Liver (tissue), 9 donors: Measurements from ENCODE around the gene TRIO. TPM values are rescaled to one million over a fixed set of nuclear protein-coding genes. Genes with fewer than 3 reads are reported as not detected.

Experiments
- DNase-seq: peaks from one replicate; pipeline ENCODE4 v3.0.0-alpha.2; 2017; ENCODE audit warnings: low spot score
- H3K27ac ChIP-seq, 2 donors: one replicate each; pipeline ENCODE4 v1.7.0; 2013; ENCODE audit warnings: inconsistent platforms in 2 of 2, low read length in 2 of 2, control low read depth in 1 of 2, low read depth in 1 of 2, mild to moderate bottlenecking in 1 of 2
- H3K27me3 ChIP-seq, 4 donors: one replicate each; pipeline versions ENCODE4 v1.6.1 to v1.7.0; 2013; ENCODE audit warnings: low read length in 3 of 4, inconsistent platforms in 1 of 4, mild to moderate bottlenecking in 1 of 4, moderate library complexity in 1 of 4; ENCODE audit not compliant: control insufficient read depth in 4 of 4, insufficient read depth in 4 of 4
- H3K36me3 ChIP-seq, 4 donors: one replicate each; pipeline versions ENCODE4 v1.6.1 to v1.7.0; 2013; ENCODE audit warnings: low read length in 3 of 4, mild to moderate bottlenecking in 3 of 4, low read depth in 1 of 4, moderate library complexity in 1 of 4; ENCODE audit not compliant: control insufficient read depth in 4 of 4, insufficient read depth in 3 of 4
- H3K4me1 ChIP-seq, 4 donors: one replicate each; pipeline versions ENCODE4 v1.6.1 to v1.7.0; 2013; ENCODE audit warnings: low read length in 3 of 4, mild to moderate bottlenecking in 3 of 4, moderate library complexity in 1 of 4; ENCODE audit not compliant: control insufficient read depth in 4 of 4, insufficient read depth in 4 of 4
- H3K4me3 ChIP-seq, 3 donors: one replicate each; pipeline versions ENCODE4 v1.6.1 to v1.7.0; 2013; ENCODE audit warnings: low read length in 3 of 3, control low read depth in 1 of 3, low read depth in 1 of 3, mild to moderate bottlenecking in 1 of 3
- H3K9ac ChIP-seq, 2 donors: one replicate each; pipeline ENCODE4 v1.7.0; 2013; ENCODE audit warnings: low read length in 2 of 2, mild to moderate bottlenecking in 2 of 2, moderate library complexity in 2 of 2, control low read depth in 1 of 2, low read depth in 1 of 2
- H3K9me3 ChIP-seq, 4 donors: one replicate each; pipeline versions ENCODE4 v1.6.1 to v1.7.0; 2013; ENCODE audit warnings: low read length in 3 of 4; ENCODE audit not compliant: control insufficient read depth in 4 of 4
- ATF3 ChIP-seq: IDR thresholded peaks from 2 replicates; pipeline ENCODE4 v1.6.1; 2016; ENCODE audit warnings: antibody characterized with exemption
- CTCF ChIP-seq: fragments of 150-350 bp; IDR thresholded peaks from 2 replicates; pipeline ENCODE4 v1.5.1; 2017; ENCODE audit warnings: improper control_type of control experiment, low read depth, low read length; ENCODE audit not compliant: missing input control
- EGR1 ChIP-seq, 2 donors: IDR thresholded peaks; 2 replicates each; pipeline ENCODE4 v1.6.1; 2016 to 2018; ENCODE audit warnings: antibody characterized with exemption in 2 of 2, low read depth in 2 of 2
- FOXA2 ChIP-seq: IDR thresholded peaks from 2 replicates; pipeline ENCODE4 v1.6.1; 2016; ENCODE audit warnings: antibody characterized with exemption
- GABPA ChIP-seq, 2 donors: IDR thresholded peaks in 1 of 2; conservative IDR thresholded peaks in 1 of 2; 2 replicates each; pipeline ENCODE4 v1.6.1; 2016; ENCODE audit warnings: antibody characterized with exemption in 2 of 2, mild to moderate bottlenecking in 1 of 2, moderate library complexity in 1 of 2
- HNF4A ChIP-seq, 2 donors: conservative IDR thresholded peaks; 2 replicates each; pipeline ENCODE4 v1.6.1; 2016; ENCODE audit warnings: antibody characterized with exemption in 2 of 2, mild to moderate bottlenecking in 2 of 2
- HNF4G ChIP-seq: IDR thresholded peaks from 2 replicates; pipeline ENCODE4 v1.6.1; 2016; ENCODE audit warnings: antibody characterized with exemption
- JUND ChIP-seq, 2 donors: IDR thresholded peaks; 2 replicates each; pipeline ENCODE4 v1.6.1; 2016; ENCODE audit warnings: antibody characterized with exemption in 2 of 2
- NR2F2 ChIP-seq: IDR thresholded peaks from 2 replicates; pipeline ENCODE4 v1.6.1; 2016; ENCODE audit warnings: antibody characterized with exemption
- RAD21 ChIP-seq, 2 donors: IDR thresholded peaks; 2 replicates each; pipeline ENCODE4 v1.6.1; 2016; ENCODE audit warnings: antibody characterized with exemption in 2 of 2, mild to moderate bottlenecking in 2 of 2
- RXRA ChIP-seq, 2 donors: IDR thresholded peaks; 2 replicates each; pipeline ENCODE4 v1.6.1; 2017 to 2018; ENCODE audit warnings: antibody characterized with exemption in 2 of 2, mild to moderate bottlenecking in 1 of 2
- SP1 ChIP-seq: IDR thresholded peaks from 2 replicates; pipeline ENCODE4 v1.6.1; 2018; ENCODE audit warnings: antibody characterized with exemption, mild to moderate bottlenecking
- YY1 ChIP-seq: IDR thresholded peaks from 2 replicates; pipeline ENCODE4 v1.6.1; 2016; ENCODE audit warnings: antibody characterized with exemption, mild to moderate bottlenecking
- WGBS: extraction: QIAGEN DNeasy Blood & Tissue Kit; methylation state at CpG from one replicate; pipeline ENCODE4 v1.1.7; 2013; 5-methylcytosine and 5-hydroxymethylcytosine counted together
- polyA plus RNA-seq, 2 donors: library from polyadenylated mRNA; stranded (reverse) in 1 of 2; unstranded in 1 of 2; fragments of 200-250 nt in 1 of 2; fragments of >200 nt in 1 of 2; fragmentation: Nextera tagmentation in 1 of 2; extraction: Ambion mirVana in 1 of 2; gene quantifications; one replicate each; pipeline versions ENCODE4 v1.2.1 to v1.2.3, GENCODE V29; 2013 to 2015
- total RNA-seq, 2 donors: library from RNA; depleted of rRNA; stranded (reverse); fragments of >200 nt; gene quantifications; one replicate each; pipeline ENCODE4 v1.2.3, GENCODE V29; 2014
- TF ChIP-seq, protein P1 (sequence below): IDR thresholded peaks from 2 replicates; pipeline ENCODE4 v1.6.1; 2016; ENCODE audit warnings: antibody characterized with exemption, mild to moderate bottlenecking
- TF ChIP-seq, protein P2 (sequence below): IDR thresholded peaks from 2 replicates; pipeline ENCODE4 v1.6.1; 2016; ENCODE audit warnings: antibody characterized with exemption
- donor health status: healthy.
- donor health status: healthy.
- donor health status: healthy.
- donor health status: healthy.
- donor health status: healthy.

The TRIO gene
- total and polyA plus RNA-seq, 4 donors, result 8.5 to 86.2 (median 16.0) TPM

DNA sequence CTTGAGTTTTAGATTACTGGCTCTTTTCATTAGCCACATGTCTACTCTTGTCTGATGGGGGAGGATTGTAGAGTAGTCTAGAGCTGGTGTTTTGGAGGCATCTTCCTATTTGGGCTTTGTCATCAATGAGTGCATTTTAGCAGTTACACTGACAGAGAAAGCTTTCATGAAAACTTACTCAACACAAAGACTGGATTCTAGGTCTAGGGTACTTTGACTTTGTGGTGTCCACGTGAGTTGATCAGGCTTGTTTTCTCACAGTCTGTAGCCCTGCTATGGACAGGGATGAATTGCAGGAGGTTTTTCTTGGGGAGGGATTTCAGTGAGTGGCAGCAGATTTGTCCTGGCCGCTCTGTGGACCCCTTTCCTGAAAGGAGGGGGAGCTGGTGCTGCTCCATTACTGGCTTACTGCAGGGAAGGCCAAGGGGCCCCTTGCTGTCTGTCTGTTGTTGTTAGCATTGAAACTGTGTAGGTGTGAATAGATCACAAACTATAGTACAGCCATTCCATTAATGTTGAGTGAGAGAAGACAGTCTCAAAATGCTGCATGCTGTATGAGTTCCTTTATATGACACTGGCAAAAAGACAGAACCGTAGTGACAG, 6.6 kb downstream of the TRIO start:
- Histone ChIP-seq H3K27me3 (no peaks in the 10 kb centered on the region), H3K27ac (peak overlapping the region in 1 of 2 donors; percentile 36), H3K9ac (no peak overlapping the region), H3K9me3 (no peaks in the 10 kb centered on the region), H3K4me1 (peaks cover 10 to 44% (median 33%) of the 10 kb centered on the region in 4 donors), H3K4me3 (no peak overlapping the region), H3K36me3 (no peaks in the 10 kb centered on the region)
- TF ChIP-seq, protein P1, sequence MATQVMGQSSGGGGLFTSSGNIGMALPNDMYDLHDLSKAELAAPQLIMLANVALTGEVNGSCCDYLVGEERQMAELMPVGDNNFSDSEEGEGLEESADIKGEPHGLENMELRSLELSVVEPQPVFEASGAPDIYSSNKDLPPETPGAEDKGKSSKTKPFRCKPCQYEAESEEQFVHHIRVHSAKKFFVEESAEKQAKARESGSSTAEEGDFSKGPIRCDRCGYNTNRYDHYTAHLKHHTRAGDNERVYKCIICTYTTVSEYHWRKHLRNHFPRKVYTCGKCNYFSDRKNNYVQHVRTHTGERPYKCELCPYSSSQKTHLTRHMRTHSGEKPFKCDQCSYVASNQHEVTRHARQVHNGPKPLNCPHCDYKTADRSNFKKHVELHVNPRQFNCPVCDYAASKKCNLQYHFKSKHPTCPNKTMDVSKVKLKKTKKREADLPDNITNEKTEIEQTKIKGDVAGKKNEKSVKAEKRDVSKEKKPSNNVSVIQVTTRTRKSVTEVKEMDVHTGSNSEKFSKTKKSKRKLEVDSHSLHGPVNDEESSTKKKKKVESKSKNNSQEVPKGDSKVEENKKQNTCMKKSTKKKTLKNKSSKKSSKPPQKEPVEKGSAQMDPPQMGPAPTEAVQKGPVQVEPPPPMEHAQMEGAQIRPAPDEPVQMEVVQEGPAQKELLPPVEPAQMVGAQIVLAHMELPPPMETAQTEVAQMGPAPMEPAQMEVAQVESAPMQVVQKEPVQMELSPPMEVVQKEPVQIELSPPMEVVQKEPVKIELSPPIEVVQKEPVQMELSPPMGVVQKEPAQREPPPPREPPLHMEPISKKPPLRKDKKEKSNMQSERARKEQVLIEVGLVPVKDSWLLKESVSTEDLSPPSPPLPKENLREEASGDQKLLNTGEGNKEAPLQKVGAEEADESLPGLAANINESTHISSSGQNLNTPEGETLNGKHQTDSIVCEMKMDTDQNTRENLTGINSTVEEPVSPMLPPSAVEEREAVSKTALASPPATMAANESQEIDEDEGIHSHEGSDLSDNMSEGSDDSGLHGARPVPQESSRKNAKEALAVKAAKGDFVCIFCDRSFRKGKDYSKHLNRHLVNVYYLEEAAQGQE, result no peak
- TF ChIP-seq YY1, result no peak
- no peak for TF ChIP-seq RAD21 (IDR thresholded peaks at IDR 0.05)
- no peak for TF ChIP-seq EGR1 (IDR thresholded peaks at IDR 0.05; ENCODE audit: low read depth in 2 of 2)
- TF ChIP-seq HNF4A (conservative IDR thresholded peaks at IDR 0.05), result no peak
- no peak for TF ChIP-seq SP1
- no peak for TF ChIP-seq GABPA (IDR thresholded peaks at IDR 0.05 in 1 of 2, conservative IDR thresholded peaks at IDR 0.05 in 1 of 2)
- TF ChIP-seq FOXA2, result no peak
- TF ChIP-seq CTCF, result no peak
- TF ChIP-seq, protein P2, sequence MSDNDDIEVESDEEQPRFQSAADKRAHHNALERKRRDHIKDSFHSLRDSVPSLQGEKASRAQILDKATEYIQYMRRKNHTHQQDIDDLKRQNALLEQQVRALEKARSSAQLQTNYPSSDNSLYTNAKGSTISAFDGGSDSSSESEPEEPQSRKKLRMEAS, result no peak
- no peak for TF ChIP-seq ATF3
- no peak for TF ChIP-seq NR2F2
- no peak for TF ChIP-seq JUND (IDR thresholded peaks at IDR 0.05)
- TF ChIP-seq RXRA (IDR thresholded peaks at IDR 0.05), result no peak
- WGBS, result 87% methylated on average over 3 of the region's 3 CpGs
- no peak for DNase-seq

DNA sequence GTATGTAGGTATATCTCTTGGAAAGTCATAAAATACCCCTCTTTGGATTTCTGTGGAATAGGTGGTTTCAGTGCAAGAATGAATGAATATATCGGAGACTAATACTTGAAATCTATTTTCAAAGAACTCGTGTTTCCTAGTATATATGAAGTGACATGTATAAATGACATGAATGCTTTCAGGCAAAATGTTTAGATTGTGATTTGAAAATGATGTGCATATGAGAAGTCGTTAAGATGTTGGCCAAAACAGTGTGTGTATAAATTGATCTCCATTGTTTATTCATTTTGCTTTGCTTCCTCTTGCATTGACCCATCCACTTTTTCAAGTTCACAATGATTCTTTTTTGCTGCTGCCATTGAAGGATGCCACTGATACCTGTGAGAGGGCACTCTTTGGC, 8.3 kb downstream of the TRIO start:
- DNase-seq, result no peak
- no peak for TF ChIP-seq FOXA2
- TF ChIP-seq HNF4G, result no peak
- TF ChIP-seq, protein P2, result no peak
- TF ChIP-seq CTCF, result no peak
- TF ChIP-seq RAD21 (IDR thresholded peaks at IDR 0.05), result no peak
- TF ChIP-seq JUND (IDR thresholded peaks at IDR 0.05), result no peak
- WGBS, result 79% methylated on average over 3 of the region's 3 CpGs
- Histone ChIP-seq H3K36me3 (no peaks in the 10 kb centered on the region), H3K9ac (no peak overlapping the region), H3K27ac (no peak overlapping the region), H3K4me1 (peaks cover 9 to 37% (median 26%) of the 10 kb centered on the region in 4 donors), H3K4me3 (no peak overlapping the region), H3K27me3 (no peaks in the 10 kb centered on the region), H3K9me3 (no peaks in the 10 kb centered on the region)
